ENCODE results near the gene ABHD16A.
A peak's percentile ranks its signal among the peaks of the same experiment; 100 is the strongest.

Gene ABHD16A

GRCh38 chr6:31687860-31688693, 15.0 kb downstream of the ABHD16A start:
- DNase-seq, result no peak

- DNase-seq, result no peak
These were observed 15.8 kb downstream of the ABHD16A start for GRCh38 chr6:31687321-31687720.

DNA sequence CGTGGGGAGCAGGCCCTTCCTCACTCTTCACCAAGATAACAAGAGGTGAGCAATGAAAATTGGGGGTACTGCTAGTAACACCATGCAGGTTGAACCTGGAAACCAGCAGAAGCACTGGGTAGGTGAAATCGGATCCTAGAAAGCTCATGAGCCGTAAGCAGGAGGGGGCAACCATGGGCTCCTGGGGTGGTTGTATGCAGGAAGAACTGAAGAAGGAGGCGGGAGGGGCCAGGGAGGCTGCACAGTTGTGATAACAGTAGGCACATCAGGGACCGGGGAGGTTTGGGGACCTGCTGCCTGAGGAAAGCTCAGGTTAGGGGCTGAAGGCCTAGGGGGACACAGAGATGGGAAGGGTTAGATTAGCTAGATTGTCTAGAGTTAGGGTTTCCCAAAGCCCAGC, 16.6 kb downstream of the ABHD16A start:
- DNase-seq, result no peak

GRCh38 chr6:31683591-31683990, 19.5 kb downstream of the ABHD16A start:
- peak; percentile 44 for DNase-seq

GRCh38 chr6:31681135-31681671, 21.9 kb downstream of the ABHD16A start:
- DNase-seq, result peak; percentile 48

- peak; percentile 83 for DNase-seq
These were observed 22.6 kb downstream of the ABHD16A start, which contains the start of gene LY6G5C for GRCh38 chr6:31680226-31681134. LY6G5C (minus strand) TSS chr6:31681067; CDS start chr6:31680373, 694 bp downstream.

GRCh38 chr6:31677955-31678354, 25.2 kb downstream of the ABHD16A start:
- no peak for DNase-seq

DNA sequence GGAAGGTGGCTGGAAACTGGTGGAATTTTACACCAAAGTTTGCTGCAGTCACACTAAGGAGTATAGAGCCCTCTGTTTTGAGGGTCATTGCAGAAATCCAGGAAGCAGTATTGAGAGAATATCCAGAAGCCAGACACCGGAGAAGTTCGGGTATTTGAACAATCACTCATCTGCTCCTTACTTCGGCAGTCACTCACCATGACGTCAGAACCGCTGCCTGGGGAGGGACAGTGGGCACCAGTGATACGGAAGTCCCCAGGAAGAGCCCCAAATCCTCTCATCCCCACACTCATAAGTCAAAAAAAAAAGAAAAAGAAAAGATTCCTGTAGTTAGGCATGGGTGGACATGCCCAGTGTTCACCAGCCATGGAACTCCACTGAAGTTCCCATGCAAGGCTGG, 26.2 kb downstream of the ABHD16A start:
- no peak for DNase-seq

- DNase-seq, result no peak
These were observed 26.7 kb downstream of the ABHD16A start for GRCh38 chr6:31676322-31676903.

DNA sequence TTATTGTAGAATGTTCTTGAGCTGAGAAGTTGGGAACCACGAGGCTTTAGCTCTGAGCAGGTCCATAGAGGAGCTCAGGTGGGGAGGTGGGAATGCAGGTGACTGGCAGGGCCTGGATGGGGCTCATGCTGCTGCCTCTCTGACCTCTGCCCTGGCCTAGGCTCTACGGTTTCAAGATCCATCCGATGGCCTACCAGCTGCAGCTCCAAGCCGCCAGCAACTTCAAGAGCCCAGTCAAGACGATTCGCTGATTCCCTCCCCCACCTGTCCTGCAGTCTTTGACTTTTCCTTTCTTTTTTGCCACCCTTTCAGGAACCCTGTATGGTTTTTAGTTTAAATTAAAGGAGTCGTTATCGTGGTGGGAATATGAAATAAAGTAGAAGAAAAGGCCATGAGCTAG, 33.4 kb downstream of the ABHD16A start, which contains the start of gene LY6G5B:
Gene LY6G5B, plus strand, starts transcription at position 301 of the 400 bp plus-strand sequence. CDS start 975 bp downstream, outside the sequence.
- DNase-seq, result no peak

DNA sequence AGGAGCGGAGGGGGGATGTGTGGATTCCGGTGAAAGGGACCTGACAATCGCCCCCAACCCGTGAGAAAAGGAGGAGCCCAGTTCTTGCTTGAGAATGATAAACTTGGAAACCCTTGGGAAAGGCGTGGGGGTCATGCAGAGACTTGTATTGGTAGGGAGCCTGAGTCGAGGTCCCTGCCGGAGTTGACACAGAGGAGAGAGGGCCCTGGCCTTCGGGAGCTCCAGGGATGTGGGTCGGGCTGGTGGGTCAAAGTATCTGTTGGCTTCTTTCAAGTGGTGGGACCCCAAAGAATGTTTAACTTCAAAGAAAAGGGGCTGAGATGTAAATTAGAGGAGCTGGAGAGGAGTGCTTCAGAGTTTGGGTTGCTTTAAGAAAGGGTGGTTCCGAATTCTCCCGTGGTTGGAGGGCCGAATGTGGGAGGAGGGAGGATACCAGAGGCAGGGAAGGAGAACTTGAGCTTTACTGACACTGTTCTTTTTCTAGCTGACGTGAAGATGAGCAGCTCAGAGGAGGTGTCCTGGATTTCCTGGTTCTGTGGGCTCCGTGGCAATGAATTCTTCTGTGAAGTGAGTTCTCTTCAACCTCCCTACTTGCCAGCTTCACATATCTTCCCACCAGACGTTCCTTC, 36.7 kb downstream of the ABHD16A start:
- DNase-seq, result no peak

- peak; percentile 98 for DNase-seq
These were observed 37.4 kb downstream of the ABHD16A start, which contains the start of gene CSNK2B for GRCh38 chr6:31665501-31666336. CSNK2B (plus strand) TSS chr6:31666080; CDS start chr6:31666832, 752 bp downstream.

DNA sequence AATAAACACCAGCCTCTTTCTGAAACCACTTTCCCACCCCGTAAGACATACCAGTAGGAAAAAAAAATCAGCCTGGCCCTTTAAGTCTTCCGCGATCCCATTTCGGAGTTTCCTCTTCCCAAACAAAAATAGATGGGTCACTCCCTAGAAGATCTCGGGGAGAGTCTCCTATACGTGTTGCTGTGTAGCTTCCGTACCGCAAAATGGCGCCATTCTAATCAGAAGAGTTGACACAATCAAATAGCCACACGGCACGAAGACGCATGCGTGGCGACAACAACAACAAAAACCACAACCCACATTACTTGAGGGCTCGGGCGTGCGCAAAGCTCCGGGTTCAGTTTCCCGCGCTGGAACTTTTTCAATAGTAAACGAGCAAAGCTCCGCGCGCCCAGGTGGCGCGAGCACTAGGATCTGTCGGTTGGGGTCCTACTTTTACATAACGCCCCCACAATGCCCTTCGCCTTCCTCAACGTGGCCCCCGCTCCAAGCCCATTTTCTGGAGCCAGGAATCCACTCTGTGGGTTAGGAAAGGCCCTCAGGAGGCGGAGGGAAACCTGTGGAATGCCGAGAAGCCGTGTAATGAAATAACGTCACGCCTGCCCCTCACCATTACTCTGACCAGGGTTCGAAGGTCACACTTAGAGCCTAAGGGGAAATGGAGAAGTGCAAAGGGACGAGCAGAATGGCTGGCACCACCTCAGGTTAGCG, 38.2 kb downstream of the ABHD16A start, which contains the start of gene GPANK1:
Gene GPANK1, minus strand, starts transcription at position 208 of the 711 bp plus-strand sequence. CDS start 519 bp downstream, outside the sequence.
- DNase-seq, result peak; percentile 89

DNA sequence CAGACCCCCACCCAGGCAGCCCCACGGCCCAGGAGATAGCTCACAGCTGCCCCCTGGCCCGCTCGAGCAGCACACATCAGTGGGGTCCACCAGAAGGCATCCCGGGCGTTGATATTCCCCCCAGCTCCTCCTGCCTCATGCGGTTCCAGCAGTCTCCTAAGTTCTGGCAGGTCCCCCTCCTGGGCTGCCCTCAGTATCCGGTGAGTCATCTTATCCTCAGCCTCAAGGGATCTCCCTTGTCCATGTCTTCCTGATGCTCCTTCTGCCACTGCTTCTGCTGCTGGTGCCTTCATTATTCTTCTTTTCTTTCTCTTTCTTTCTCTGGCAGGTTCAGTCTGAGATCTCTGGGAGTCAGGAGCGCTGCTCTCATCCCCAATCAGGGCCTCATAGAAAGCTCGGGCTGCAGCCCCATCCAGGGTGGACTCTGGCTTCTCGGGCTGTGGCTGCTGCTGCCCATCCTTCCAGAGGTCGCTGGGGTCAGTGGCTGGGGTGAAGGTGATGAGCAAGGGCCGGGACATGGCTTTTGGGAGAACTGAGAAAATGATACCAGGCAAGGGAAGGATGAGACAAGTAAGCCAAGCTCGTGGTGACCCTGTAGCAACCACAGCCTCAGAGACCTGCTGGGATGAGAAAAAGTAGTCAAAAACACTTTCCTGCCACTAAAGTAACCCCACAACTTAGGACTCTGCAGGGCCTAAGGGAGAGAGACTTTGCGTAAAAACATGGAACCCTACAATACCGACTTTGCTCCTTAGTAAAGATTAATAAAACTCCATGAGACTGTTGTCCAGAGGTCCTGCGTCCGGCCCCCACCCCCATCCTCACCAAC, 38.9 kb downstream of the ABHD16A start:
- DNase-seq, result no peak

- no peak for DNase-seq
These were observed 39.8 kb downstream of the ABHD16A start for GRCh38 chr6:31663126-31663960.

- DNase-seq, result no peak
These were observed 40.9 kb downstream of the ABHD16A start for GRCh38 chr6:31662124-31662723.

DNA sequence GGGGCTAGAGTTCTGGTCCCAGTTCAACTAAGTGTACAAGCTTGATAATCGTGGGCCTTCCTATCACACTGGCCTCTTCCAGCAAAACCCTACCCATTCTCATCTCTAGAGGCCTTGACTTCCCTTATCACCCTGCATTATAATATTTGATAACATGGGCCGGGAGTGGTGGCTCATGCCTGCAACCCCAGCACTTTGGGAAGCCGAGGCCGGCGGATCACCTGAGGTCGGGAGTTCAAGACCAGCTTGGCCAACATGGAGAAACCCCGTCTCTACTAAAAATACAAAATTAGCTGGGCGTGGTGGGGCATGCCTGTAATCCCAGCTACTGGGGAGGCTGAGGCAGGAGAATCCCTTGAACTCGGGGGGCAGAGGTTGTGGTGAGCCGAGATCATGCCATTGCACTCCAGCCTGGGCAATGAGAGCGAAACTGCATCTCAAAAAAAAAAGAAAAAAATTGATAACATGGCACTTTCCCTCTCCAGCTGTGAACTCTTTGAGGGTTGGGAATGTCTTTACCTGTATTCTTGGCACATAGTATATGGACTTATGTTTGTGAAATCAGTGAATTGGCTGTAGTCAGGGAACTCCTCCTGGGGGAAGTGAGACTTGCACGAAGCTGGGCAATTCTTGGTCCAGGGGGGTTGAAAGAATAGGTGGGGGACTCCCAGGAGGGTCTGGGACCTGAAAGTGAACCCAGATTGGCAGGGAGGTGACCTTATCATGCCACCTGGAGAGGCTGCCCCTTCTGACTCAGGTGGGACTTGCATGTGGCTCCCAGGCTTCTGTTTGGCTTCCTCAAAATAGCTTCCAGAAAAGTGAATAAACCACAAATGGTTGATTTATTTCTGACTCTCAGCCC, 41.6 kb downstream of the ABHD16A start:
- DNase-seq, result no peak
